SKM-1 (cell line): ENCODE measurements around the gene VIPR2.

Source experiments
- DNase-seq: peaks from one replicate; lab custom pipeline; 2025; ENCODE audit not compliant: unreplicated experiment; lab: John Stamatoyannopoulos, UW

VIPR2 gene

DNA sequence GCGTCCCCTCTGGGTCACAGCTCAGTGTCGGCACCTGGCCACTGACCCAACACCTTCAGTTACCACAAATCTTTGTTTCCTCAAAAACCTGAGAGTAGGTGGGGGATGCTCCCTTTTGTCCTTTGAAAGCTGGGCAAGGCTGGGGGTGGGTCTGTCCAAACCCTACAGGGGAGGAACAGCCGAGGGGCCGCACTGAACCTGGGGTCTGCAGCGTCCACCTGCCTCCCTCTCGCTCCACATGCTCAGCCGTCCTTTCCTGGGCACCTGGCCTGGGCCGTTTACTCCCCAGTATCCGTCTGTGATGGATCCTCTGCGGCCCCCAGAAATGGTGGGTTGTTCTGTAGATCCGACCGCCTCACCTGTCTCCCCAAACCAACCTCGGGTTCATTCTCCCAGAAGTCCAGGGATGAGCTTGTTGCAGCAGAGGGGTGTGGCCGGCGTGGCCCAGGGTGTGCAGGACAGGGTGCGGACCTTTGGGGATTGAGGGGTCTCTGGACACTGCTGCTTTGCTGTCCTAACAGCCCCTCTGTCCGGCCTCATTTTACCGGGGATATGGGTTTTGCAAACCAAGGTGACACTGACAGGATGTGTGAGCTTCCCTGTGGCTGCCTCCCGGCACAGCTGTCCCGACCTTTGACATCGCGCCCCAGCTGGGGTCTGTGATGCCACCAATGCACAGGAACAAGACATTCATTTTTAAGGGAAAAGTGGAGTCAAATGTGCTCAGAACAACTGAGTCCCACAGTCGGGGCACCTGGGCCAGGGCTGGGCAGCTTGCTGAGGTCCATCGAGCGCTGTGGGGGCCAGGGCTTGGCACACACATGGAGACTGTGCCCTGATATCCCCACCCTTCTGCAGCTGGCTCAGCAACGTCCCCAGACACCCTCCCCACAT, 115.9 kb downstream of the VIPR2 start:
- no peak for DNase-seq

DNA sequence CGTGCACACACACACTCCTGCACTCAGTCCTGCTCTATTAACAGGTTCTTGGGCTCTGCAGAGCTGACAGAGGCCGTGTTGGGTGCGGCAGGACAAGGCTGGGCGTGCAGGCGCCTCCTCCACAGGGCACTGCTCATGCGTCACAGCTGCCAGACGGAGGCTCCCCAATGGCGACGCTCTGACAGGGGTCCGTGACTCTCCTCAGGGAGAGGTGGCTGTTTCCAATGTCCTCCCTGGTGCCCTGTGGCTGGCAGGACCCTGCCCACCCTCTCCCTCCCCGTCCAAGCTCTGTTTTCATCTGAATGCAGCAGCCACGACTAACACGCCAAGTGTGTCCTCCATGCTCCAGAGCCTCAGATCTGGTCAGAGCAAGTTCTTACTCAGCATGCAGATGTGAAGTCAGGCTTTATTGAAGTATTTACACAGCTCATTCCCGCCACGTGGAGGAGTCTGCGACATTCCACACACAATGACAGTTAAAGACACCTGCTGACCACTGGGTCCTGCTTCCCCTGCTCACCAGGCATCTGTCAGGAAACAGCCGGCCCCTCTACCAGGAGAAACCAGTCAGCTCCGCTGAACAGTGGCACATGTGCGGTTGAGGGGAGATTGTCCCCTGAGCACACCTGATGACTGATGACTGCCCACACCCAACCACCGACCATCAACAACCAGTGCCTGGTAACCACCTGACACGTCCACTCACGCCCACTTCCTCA, 116.7 kb downstream of the VIPR2 start:
- no peak for DNase-seq

DNA sequence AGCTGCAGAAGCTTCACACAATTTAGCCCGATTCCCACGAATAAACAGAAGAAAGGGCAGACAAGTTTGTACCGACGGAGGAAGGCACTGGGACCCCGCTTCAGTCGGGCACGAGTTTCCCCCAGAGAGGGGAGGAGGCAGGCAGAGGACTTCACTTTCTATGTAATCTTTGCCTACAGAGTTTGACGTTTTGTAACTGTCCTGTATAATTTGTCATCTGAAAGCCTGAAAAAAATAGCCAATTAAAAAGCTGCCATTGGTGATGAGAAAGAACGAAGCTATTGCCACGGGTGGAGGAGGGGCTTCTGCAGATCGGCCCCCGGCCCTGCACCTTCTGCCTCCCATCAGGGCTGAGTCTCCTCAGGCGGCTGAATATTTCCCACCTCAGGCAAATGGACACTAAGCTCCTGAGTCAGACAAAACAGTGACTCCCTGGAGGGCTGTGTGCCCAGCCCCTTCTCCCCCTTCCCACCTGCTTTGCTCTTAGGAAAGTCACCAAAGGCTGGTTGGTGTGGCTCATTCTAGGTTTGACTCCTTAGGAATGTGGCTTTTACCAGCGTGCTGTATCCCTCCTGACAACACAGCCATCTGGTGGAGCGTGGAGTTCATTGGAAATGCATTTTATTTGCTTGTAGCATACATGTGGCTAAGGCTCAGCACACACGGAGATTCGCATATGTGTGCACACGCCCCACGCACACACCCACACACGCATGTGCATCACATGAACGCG, 117.4 kb downstream of the VIPR2 start:
- DNase-seq = no peak

DNA sequence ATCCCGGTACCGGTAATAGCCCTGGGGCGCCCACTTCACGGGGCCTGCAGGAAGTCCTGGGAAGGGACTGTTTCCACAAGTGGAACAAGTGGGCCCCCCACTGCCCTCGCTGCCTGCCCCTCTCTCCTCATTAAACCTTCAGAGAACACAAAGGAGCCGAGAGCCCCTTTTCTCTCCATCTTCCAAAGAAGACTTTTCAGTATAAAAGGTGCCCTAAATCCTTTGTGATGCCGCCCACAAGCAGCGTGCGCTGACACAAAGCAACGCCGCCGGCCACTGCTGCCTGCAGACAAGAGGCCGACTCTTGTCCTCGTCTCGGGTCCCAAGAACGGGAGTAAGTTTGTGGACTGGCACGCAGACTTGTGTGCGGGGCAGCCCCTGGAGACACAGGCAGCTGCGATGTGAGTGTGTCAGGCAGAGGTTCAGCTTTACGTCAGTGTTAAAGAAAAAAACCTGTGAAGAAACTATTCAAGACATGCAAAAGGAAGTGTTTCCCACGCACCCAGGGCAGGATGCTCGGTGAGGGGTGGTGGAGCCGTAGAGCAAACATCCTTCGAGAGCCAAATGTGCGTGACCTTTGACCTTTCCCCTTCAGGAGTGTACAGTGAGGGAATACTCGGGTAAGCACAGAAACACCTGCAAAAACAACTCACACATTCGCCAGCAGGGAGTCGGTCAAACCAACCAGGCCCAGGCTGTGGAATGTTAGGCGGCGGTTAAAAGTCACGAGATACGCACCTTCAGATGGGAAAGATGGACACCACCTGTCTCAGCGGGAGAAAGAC, 118.2 kb downstream of the VIPR2 start:
- no peak for DNase-seq

DNA sequence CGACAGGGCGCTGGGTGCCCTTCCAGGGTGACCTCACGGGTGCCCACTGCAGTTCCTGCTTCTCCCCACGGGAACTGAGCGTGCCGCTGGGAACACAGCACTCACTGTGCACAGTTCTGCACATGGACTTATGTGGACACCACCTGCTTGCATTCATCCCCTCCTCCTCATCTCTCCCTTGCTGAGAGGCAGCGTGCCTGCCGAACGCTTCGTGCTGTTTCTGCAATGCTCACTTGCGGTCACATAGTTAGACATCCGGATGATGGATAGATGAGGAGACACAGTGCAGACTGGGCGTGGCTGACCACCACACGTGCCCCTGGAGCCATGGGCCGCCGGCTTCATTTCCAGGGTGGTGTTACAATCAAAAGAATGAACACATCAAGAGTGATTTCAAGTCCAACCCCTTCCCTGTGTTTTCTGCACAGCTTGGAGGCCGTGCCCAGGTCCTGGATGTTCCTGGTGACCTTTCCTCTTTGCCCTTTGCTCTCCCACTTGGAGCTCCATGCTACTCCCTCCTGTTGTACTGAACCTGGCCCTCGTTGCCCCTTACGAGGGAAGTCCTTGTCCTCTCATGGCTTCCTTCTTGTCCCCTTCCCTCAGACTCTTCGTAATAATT, 119.4 kb downstream of the VIPR2 start:
- no peak for DNase-seq

DNA sequence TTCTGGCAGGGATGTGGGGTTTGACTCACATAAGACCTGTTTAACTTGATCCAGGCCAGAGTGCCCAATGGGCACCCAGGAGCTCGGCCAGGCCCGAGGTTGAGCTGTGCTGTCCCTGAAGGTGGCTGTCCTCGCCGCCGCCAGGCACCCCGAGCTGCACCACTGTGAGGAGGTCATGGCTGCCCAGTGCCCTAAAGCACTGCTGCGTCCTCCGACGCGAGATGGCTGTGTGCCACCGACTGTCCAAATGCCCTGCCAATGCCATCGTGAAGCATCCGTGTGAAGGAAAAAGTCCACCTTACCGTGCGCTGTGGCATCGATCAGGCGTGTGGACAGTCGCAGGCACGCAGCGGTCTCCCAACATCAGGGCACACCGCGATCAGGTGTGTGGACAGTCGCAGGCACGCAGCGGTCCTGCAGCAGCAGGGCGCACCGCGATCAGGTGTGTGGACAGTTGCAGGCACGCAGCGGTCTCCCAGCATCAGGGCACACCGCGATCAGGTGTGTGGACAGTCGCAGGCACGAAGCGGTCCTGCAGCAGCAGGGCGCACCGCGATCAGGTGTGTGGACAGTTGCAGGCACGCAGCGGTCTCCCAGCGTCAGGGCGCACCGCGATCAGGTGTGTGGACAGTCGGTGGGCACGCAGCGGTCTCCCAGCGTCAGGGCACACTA, 120.3 kb downstream of the VIPR2 start:
- DNase-seq = no peak

DNA sequence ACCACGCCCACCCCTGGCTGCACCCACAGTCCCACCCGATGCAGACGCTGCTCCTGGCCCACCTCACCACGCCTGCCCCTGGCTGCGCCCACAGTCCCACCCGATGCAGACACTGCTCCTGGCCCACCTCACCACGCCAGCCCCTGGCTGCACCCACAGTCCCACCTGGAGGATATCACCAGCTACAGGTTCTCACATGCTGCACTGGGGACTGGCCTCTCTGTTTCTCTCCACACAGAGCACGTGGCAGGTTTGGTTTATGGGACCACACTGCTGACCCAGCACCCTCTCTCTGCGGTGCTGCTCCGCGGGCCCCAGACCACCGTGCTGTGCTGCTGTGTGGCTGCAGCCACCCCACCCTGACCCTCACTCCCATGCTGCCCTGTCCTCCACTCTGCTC, 120.9 kb downstream of the VIPR2 start:
- DNase-seq = no peak

DNA sequence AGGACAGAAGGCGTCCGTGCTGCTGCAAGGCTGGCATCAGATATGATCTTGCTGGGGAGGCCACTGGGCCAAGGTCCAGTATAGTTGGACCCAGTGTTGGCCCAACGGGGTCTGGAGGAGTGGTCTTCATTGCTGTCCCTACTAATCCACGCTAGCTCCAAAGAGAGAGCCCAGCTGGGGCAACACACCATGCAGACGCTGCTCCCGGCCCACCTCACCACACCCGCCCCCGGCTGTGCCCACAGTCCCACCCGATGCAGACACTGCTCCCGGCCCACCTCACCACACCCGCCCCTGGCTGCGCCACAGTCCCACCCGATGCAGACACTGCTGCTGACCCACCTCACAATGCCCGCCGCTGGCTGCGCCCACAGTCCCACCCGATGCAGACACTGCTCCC, 121.5 kb downstream of the VIPR2 start:
- DNase-seq = no peak

DNA sequence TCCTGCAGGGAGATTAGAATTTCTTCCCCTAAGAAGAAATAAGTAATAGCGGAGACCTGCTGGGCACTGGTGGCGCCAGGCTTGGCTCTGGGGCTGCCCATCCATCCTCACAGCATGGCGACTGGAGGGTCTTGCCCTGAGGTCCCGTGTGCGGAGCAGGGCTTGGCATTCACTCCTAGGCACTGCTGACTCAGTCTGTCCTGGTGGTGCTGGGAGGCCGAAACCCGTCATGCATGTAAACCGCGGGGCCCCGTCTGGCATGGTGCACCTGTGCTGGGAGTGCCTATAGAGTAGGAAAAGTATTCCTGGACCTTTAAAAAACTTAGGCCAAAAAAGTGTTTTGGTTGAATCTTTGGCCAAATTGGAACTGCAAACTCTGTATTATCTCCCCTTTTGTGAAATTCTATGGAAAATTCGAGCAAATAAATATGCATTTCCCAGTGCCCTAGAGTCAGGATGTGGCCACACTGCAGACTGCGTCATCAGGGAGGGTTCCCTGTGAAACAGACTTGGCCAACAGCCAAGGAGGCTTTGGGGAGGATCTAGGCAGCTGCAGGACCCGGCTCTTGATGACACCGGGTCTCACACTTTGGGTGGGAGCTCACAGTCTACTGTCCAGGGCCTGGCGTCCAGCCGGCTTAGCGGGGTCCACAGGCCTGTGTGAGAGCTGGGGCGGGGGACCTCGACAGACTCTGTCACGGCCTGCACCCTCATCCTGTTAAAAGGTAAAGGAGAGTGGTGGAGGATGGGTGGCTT, 122.3 kb downstream of the VIPR2 start:
- no peak for DNase-seq

DNA sequence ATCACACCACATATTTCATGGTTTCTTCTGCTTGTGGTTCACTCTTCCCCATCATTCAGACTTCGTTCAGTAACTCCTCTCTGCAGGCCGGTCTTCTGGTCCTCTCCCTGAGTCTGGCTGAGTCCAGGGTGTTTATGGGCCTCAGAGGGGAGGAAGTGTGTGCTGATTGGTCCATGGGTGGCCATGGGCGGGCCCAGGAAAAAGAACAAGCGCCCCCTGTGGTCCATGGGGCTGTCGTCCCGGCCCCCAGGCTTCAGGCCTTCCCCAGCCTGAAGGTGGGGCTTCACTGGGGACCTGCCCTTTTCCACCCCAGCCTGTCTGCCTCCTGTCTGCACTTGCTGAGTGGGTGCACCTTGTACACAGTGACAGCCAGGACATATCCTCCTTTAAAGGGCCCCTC, 123.7 kb downstream of the VIPR2 start:
- DNase-seq = no peak

DNA sequence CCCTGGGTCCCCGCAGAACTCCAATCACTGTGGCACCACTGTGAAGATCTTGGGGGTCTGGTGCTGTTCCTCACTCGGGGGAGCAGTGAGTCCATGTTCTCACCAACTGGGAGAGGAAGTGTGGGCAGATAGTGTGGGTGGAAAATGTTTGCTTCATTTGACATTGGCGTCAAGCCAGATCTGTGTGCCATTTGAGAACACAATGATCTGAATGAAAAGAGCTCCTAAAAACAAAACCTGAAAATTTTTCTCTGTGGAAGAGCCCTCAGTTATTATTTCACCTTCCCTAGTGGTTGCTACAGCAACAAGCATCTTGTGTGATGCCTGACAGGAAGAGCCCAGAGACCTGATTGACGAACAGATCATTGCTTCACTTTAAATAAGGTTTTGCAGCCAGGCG, 125.6 kb downstream of the VIPR2 start:
- no peak for DNase-seq

DNA sequence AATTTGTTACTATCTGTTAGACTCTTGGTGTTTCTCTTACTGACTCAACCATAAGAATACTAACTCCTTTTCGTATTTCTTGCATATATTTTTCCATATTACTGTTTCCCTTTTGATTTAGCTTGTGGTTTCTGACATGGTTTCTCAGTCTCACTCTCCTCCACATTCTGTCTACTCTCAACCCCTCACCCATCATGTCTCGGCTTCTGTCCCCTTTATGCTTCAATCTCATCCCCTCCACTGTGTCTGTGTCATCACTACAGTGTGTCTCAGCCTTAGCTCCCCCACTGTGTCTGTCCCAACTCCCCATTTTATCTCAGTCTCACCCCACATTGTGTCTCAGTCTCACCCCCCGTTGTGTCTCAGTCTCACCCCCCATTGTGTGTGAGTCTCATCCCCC, 126.9 kb downstream of the VIPR2 start:
- DNase-seq = no peak

DNA sequence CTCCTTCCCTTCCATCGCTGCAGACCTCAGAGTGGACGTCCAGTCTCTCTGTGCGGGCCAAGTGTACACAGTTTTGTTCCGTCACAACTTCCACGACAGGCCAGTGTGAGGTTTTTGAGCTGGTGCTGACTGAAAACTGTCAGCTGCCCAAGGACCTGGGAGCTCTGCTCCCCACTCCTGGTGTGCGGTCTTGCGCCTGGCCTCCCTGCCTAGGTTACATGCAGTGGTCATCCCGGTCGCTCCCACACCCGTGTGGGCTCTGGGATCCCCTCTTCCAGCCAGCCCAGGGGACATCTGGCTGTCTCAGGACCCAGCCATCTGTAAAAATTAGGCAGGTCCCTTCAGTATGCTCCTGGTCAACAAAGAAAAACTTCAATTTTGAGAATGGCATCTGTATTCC, 127.5 kb downstream of the VIPR2 start:
- no peak for DNase-seq

DNA sequence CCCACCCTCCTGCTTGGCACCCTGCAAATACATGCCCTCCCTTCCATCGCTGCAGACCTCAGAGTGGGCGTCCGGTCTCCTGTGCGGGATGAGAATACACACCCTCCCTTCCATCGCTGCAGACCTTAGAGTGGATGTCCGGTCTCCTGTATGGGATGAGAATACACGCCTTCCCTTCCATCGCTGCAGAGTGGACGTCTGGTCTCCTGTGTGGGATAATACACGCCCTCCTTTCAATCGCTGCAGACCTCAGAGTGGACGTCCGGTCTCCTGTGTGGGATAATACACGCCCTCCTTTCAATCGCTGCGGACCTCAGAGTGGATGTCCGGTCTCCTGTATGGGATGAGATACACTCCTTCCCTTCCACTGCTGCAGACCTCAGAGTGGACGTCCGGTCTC, 128.1 kb downstream of the VIPR2 start:
- DNase-seq = no peak

DNA sequence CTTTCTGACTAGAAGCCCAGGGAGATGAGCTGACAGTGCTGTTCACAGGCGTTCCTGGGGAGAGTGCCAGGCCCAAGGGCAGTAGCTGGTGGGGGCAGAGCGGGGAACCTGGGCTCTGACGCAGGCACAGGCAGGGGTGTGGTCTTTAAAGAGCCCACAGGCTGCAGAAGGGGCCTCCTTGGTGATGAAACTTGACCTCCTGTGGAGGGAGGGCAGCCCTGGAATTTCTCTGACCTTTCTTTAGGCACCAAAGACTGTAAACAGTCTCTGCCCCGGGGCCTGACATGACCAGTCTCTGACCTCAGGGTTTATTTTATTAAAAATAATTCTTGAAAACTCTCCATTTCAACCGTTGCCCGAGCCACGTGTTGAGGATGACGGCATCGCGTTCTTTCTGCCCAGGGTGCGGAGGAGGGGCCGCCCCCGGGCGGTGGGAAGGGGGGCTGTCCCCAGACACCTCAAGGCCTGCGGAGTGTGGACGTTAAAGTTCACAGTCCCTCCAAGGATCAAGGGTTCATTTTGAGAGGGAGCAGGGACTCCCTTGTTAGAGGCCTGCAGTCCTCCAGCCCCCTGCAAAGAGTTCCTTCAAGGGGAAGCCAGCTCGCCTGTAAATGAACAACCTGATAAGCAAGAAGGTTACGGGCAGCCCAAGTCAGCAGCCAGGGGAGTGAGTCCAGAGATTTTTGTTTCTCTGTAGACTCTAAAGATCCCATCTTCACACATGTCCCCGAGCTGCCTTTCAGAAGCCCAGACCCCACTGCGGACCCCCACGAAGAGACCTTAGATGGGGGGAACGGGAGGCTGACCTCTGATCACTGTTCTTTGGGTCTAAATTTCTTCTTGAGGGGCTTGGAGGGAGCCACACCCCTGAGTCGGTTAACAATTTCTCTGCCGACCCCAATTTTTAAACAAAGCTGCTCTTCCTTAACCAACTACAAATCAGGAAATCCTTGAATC, 128.9 kb downstream of the VIPR2 start:
- no peak for DNase-seq

DNA sequence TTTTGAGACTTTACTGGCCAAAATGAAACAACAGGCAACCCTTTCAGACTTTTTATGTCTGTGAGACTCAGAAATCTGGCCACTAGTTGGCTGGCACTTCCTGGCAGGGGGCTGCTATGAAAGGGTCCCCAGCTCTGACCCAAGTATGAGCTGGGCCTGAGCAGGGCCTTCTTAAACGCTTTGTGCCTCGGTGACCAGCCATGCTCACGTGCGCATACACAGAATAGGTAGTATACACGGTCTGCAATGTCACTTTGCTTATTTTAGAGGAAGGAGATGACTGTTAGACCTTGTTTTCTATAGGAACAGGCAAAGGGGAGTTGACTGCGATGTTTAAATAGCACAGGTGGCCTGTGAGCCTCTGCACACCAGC, 129.6 kb downstream of the VIPR2 start:
- no peak for DNase-seq

DNA sequence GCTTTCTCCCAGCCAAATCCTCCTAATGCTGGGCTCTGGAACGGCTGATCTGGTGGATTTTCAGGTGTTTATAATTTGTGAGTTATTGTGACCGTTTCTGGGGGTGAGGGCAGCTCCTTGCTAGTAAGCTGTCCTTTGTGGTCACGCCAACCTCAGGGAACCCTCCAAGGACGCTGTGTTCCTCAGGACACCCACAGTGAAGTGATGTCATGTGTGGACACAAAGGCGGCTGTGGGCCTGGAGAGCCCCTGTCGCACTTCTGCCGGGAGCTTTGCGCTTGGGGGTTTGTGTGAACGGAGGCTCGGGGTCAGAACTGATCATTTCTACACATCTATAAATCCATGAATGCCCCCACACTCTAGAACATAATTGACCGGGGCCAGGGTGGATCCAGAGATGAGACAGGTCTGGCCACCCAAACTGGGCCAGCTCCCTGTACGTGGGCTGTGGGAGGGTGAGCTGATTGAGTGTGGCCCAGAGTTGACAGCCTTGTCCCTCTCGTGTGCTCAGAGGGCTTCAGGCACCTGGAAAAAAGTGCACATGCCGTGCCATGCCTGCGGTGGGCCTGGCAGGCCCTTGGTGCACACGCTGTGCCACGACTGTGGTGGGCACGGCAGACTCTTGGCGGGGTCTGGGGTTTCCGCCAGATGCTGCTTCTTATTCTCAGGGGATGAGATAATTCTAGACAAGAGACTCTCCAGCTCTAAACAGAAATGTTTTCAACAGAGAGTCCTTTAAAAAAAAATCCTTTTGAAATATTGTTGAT, 130.2 kb downstream of the VIPR2 start:
- no peak for DNase-seq
